ENCODE results near the gene STXBP6.

DNA sequence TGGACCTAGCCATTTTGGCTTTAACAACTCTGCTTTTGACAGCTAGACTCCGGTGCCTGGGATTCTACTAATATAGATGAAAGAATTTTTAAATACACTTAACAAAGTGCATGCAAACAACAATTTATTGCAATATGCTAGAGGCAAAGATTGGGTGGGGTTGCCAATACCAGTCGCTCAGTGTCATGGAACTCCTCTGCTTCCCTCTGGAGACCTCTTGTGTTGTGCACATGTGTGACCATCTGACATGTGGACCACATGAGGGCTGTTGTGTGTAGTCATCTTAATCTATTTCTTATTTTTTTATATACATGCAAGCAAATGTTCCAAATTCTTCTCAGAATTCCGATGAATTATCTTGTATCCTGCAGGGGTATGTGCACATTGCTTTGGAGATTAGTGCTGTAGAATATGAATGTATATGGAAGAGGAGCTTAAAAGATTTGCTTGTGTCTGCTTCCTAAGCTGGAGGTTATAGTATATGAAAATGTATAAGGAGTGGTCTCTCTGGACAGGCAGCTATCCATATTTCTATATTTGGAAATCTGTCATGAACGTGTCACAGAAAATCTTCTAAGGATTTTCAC is 24.2 kb upstream of the STXBP6 start:
- TF ChIP-seq CTCF (IDR thresholded peaks at IDR 0.05; ENCODE audit: low read depth, low read length, poor library complexity, severe bottlenecking) (no peak), EZH2phosphoT487 (IDR thresholded peaks at IDR 0.05; ENCODE audit: borderline replicate concordance, low read length) (no peak)
